HepG2 (cell line): ENCODE data around the gene ATP9B. TPM values are rescaled to one million over a fixed set of nuclear protein-coding genes. Genes with fewer than 3 reads are reported as not detected.

Source experiments
- ATAC-seq: fragments of 200-7000 bp; cut with Tn5 transposase; 3 replicates; pipeline ENCODE4 v1.9.1; 2020; ENCODE audit warnings: mild to moderate bottlenecking, moderate library complexity
- BruUV-seq: library from RNA; stranded (reverse); fragments of 400-500 nt; replicated peaks from 2 replicates; lab custom pipeline; 2021; lab: Mats Ljungman, UMichigan
- CTCF ChIA-PET: fragments of 300-600 bp; formaldehyde crosslinking; extraction: SDS; loops from one replicate; lab custom pipeline; 2021; ENCODE audit warnings: low total read pairs, inconsistent platforms, low intra/inter-chr PET ratio; lab: Yijun Ruan, JAX
- POLR2A ChIA-PET: fragments of 350-600 bp; sonication (Branson Sonifier 250); formaldehyde crosslinking; loops from one replicate; lab custom pipeline; 2020; ENCODE audit warnings: antibody characterized with exemption, inconsistent platforms; lab: Yijun Ruan, JAX
- DNase-seq: peaks from one replicate; pipeline ENCODE4 v3.0.0-alpha.2; 2015; ENCODE audit warnings: low spot score
- FAIRE-seq: peaks from 3 replicates; lab custom pipeline; 2011; peaks lifted over from hg19 to GRCh38; lab: Jason Lieb, UNC
- H2AFZ ChIP-seq: one replicate; pipeline ENCODE4 v1.6.1; 2011; ENCODE audit warnings: low read length, inconsistent platforms
- H3K27ac ChIP-seq: fragments of 300-600 bp; 3 replicates; pipeline ENCODE4 v1.8.0; 2011; ENCODE audit warnings: mixed run types, mild to moderate bottlenecking, mixed read lengths, low read length, inconsistent platforms; ENCODE audit not compliant: insufficient read depth; ENCODE audit errors: extremely low read length
- H3K27me3 ChIP-seq, 2 experiments: fragments of 200-600 bp in 1 of 2; 2 replicates in 1 of 2; 3 replicates in 1 of 2; pipeline versions ENCODE4 v1.6.0 to v1.8.0; 2011; ENCODE audit warnings: low read length in 2 of 2, mild to moderate bottlenecking in 2 of 2, moderate library complexity in 2 of 2, inconsistent platforms in 1 of 2; ENCODE audit not compliant: insufficient read depth in 2 of 2, control insufficient read depth in 1 of 2
- H3K36me3 ChIP-seq, 2 experiments: fragments of 200-600 bp in 1 of 2; replicated peaks in 1 of 2; 2 replicates in 1 of 2; 3 replicates in 1 of 2; pipeline versions ENCODE4 v1.5.1 to v1.8.0; 2011; ENCODE audit warnings: low read length in 2 of 2, inconsistent platforms in 1 of 2; ENCODE audit not compliant: insufficient read depth in 2 of 2, control insufficient read depth in 1 of 2
- H3K4me1 ChIP-seq: 2 replicates; pipeline ENCODE4 v1.5.1; 2012; ENCODE audit warnings: low read length, inconsistent platforms; ENCODE audit not compliant: insufficient read depth
- H3K4me2 ChIP-seq: 2 replicates; pipeline ENCODE4 v1.6.0; 2011; ENCODE audit warnings: low read depth, low read length, inconsistent platforms
- H3K4me3 ChIP-seq, 3 experiments: fragments of 200-600 bp in 1 of 3; sonication (generic), shearing (Covaris generic) in 1 of 3; replicated peaks in 1 of 3; 2 replicates each; pipeline ENCODE4 v1.5.1; 2011 to 2016; ENCODE audit warnings: low read length in 3 of 3, inconsistent platforms in 2 of 3, low read depth in 2 of 3, mild to moderate bottlenecking in 2 of 3, control low read depth in 1 of 3, mixed read lengths in 1 of 3; ENCODE audit not compliant: insufficient read depth in 1 of 3
- H3K79me2 ChIP-seq: one replicate; pipeline ENCODE4 v1.6.1; 2011; ENCODE audit warnings: low read length, inconsistent platforms; ENCODE audit not compliant: insufficient read depth
- H3K9ac ChIP-seq: 2 replicates; pipeline ENCODE4 v1.6.0; 2011; ENCODE audit warnings: mild to moderate bottlenecking, low read depth, low read length, inconsistent platforms; ENCODE audit not compliant: insufficient read depth
- H3K9me3 ChIP-seq: 2 replicates; pipeline ENCODE4 v1.5.1; 2012; ENCODE audit warnings: mild to moderate bottlenecking, low read length
- H4K20me1 ChIP-seq: 2 replicates; pipeline ENCODE4 v1.6.0; 2011; ENCODE audit warnings: inconsistent platforms, mild to moderate bottlenecking, low read length, moderate library complexity; ENCODE audit not compliant: insufficient read depth
- BORCS8-MEF2B ChIP-seq: sonication (generic); formaldehyde crosslinking; IDR thresholded peaks from 2 replicates; pipeline ENCODE4 v1.8.0; 2022; ENCODE audit warnings: mild to moderate bottlenecking, missing genetic modification reagents
- CREB1 ChIP-seq, 2 experiments: fragments of 450-650 bp in 1 of 2; IDR thresholded peaks; 2 replicates each; pipeline ENCODE4 v1.6.1; 2016 to 2017; ENCODE audit warnings: control low read depth in 1 of 2, mild to moderate bottlenecking in 1 of 2, missing compliant biosample characterization in 1 of 2, missing genetic modification characterization in 1 of 2
- DR1 ChIP-seq: sonication (generic); formaldehyde crosslinking; IDR thresholded peaks from 2 replicates; pipeline ENCODE4 v1.8.0; 2021; ENCODE audit warnings: mild to moderate bottlenecking, missing genetic modification reagents, inconsistent platforms
- MIER3 ChIP-seq: IDR thresholded peaks from 2 replicates; pipeline ENCODE4 v1.6.1; 2016; ENCODE audit warnings: missing compliant biosample characterization, borderline replicate concordance
- POGK ChIP-seq: sonication (generic); formaldehyde crosslinking; conservative IDR thresholded peaks from 2 replicates; pipeline ENCODE4 v1.8.0; 2022; ENCODE audit warnings: mild to moderate bottlenecking, moderate library complexity, missing genetic modification reagents
- RARA ChIP-seq: IDR thresholded peaks from 2 replicates; pipeline ENCODE4 v1.6.1; 2016; ENCODE audit warnings: missing genetic modification reagents, missing compliant biosample characterization
- RXRB ChIP-seq: IDR thresholded peaks from 2 replicates; pipeline ENCODE4 v1.6.1; 2016; ENCODE audit warnings: borderline replicate concordance, missing genetic modification reagents, missing compliant biosample characterization
- SPEN ChIP-seq: sonication (generic); formaldehyde crosslinking; IDR thresholded peaks from 2 replicates; pipeline ENCODE4 v1.5.1; 2020; ENCODE audit warnings: low read depth, mild to moderate bottlenecking, missing genetic modification reagents
- THAP7 ChIP-seq: sonication (generic); formaldehyde crosslinking; IDR thresholded peaks from 2 replicates; pipeline ENCODE4 v1.8.1; 2023; ENCODE audit warnings: mild to moderate bottlenecking, missing genetic modification reagents
- ZBTB1 ChIP-seq: sonication (generic); formaldehyde crosslinking; IDR thresholded peaks from 2 replicates; pipeline ENCODE4 v1.4.0; 2020; ENCODE audit warnings: missing genetic modification reagents, borderline replicate concordance
- ZBTB46 ChIP-seq: sonication (generic); formaldehyde crosslinking; IDR thresholded peaks from 2 replicates; pipeline ENCODE4 v1.4.0; 2020; ENCODE audit warnings: mild to moderate bottlenecking, missing genetic modification reagents, borderline replicate concordance
- ZNF256 ChIP-seq: sonication (generic); formaldehyde crosslinking; conservative IDR thresholded peaks from 2 replicates; pipeline ENCODE4 v1.4.0; 2020; ENCODE audit warnings: missing genetic modification reagents
- ZNF263 ChIP-seq: sonication (generic); formaldehyde crosslinking; IDR thresholded peaks from 2 replicates; pipeline ENCODE4 v1.4.0; 2020; ENCODE audit warnings: missing genetic modification reagents
- ZNF382 ChIP-seq: sonication (generic); formaldehyde crosslinking; IDR thresholded peaks from 2 replicates; pipeline ENCODE4 v1.5.0; 2020; ENCODE audit warnings: missing genetic modification reagents, mild to moderate bottlenecking, borderline replicate concordance
- ZNF441 ChIP-seq: sonication (generic); formaldehyde crosslinking; IDR thresholded peaks from 2 replicates; pipeline ENCODE4 v1.7.0; 2021; ENCODE audit warnings: missing genetic modification reagents, borderline replicate concordance
- ZNF510 ChIP-seq: sonication (generic); formaldehyde crosslinking; IDR thresholded peaks from 2 replicates; pipeline ENCODE4 v1.4.0; 2020; ENCODE audit warnings: low read depth, mild to moderate bottlenecking, missing genetic modification reagents
- ZNF788 ChIP-seq: sonication (generic); formaldehyde crosslinking; IDR thresholded peaks from 2 replicates; pipeline ENCODE4 v1.5.0; 2020; ENCODE audit warnings: mild to moderate bottlenecking, missing genetic modification reagents, borderline replicate concordance
- ZNF879 ChIP-seq: sonication (generic); formaldehyde crosslinking; IDR thresholded peaks from 2 replicates; pipeline ENCODE4 v1.8.1; 2023; ENCODE audit warnings: missing genetic modification reagents
- ZNF891 ChIP-seq: sonication (generic); formaldehyde crosslinking; IDR thresholded peaks from 2 replicates; pipeline ENCODE4 v1.5.0; 2020; ENCODE audit warnings: mild to moderate bottlenecking, missing genetic modification reagents
- WGBS: methylation state at CpG from one replicate; pipeline ENCODE4 v1.1.6; 2017; ENCODE audit warnings: low lambda C conversion rate; 5-methylcytosine and 5-hydroxymethylcytosine counted together
- in situ Hi-C: cut with HindIII; loops from 2 replicates; pipeline ENCODE4 v1.10.0; 2017; ENCODE audit warnings: low pct_unique_long_range_greater_than_20kb; ENCODE audit not compliant: extremely low pct_ligation_motif_present
- intact Hi-C: fragments of 100-400 bp; cut with micrococcal nuclease; formaldehyde crosslinking; loops from one replicate; pipeline ENCODE4 v1.10.0; 2022; ENCODE audit not compliant: unreplicated experiment
- polyA plus RNA-seq, 8 experiments: library from polyadenylated mRNA; depleted of rRNA in 3 of 8; stranded (reverse) in 7 of 8; unstranded in 1 of 8; fragments of >200 nt; fragmentation: Illumina TruSeq in 4 of 8; extraction: Trizol in 4 of 8; gene quantifications; 2 replicates each; pipeline versions ENCODE4 v1.2.1 to v1.2.3, GENCODE V29; 2011 to 2016; ENCODE audit warnings: low read depth in 4 of 8, missing spikeins in 1 of 8, mixed read lengths in 1 of 8; ENCODE audit not compliant: insufficient read depth in 1 of 8
- total RNA-seq, 5 experiments: library from RNA; depleted of rRNA; stranded (reverse); fragments of >200 nt; fragmentation: Illumina TruSeq; extraction: Trizol; gene quantifications; 2 replicates each; pipeline ENCODE4 v1.2.3, GENCODE V29; 2016; ENCODE audit warnings: low read depth in 1 of 5

The ATP9B gene
- total and polyA plus RNA-seq, 2 of the 13 experiments (the other 11 are each of a cell fraction or from before 2014, with no cell fraction given), result 10.8 to 11.3 TPM

- H3K36me3 ChIP-seq, result peaks cover 0 to 15% of the 10 kb centered on the region in 2 experiments; a peak in 2 of 5 replicates
- ChIA-PET CTCF (no interaction called here), POLR2A (no interaction called here)
- DNase-seq, result no peak
- no peak overlapping the region for H3K9ac ChIP-seq
- ATAC-seq, result no peak
- no peaks in the 10 kb centered on the region for H3K27me3 ChIP-seq
- no peak overlapping the region for H3K4me2 ChIP-seq
- no TSS peak for BruUV-seq
- H2AFZ ChIP-seq, result no peak overlapping the region
- no peak for FAIRE-seq
- H3K79me2 ChIP-seq, result no peaks in the 10 kb centered on the region
- whole genome bisulfite sequencing, result 98% methylated on average over 9 of the region's 9 CpGs
- TF ChIP-seq POGK (CRISPR knock-in tag), result no peak
- TF ChIP-seq SPEN (CRISPR knock-in tag), result no peak
- no peak for TF ChIP-seq ZNF263 (CRISPR knock-in tag)
- no peak for TF ChIP-seq RARA (CRISPR knock-in tag)
- TF ChIP-seq RXRB (CRISPR knock-in tag), result no peak
- no peak for TF ChIP-seq ZNF891 (CRISPR knock-in tag)
- TF ChIP-seq ZBTB46 (CRISPR knock-in tag), result no peak
- TF ChIP-seq ZNF788 (CRISPR knock-in tag), result no peak
- TF ChIP-seq MIER3 (CRISPR knock-in tag), result no peak
- TF ChIP-seq THAP7, result no peak
- TF ChIP-seq ZBTB1 (CRISPR knock-in tag), result no peak
- TF ChIP-seq CREB1 (IDR thresholded peaks at IDR 0.05), result no peak
- TF ChIP-seq CREB1 (CRISPR knock-in tag; IDR thresholded peaks at IDR 0.05), result no peak
- no peak for TF ChIP-seq DR1 (CRISPR knock-in tag)
- TF ChIP-seq ZNF382 (CRISPR knock-in tag), result no peak
- TF ChIP-seq ZNF879 (CRISPR knock-in tag), result no peak
- no peak for TF ChIP-seq BORCS8-MEF2B (CRISPR knock-in tag)
- no peak for TF ChIP-seq ZNF510
- no peak for TF ChIP-seq ZNF256
- TF ChIP-seq ZNF441 (CRISPR knock-in tag), result no peak
- no peaks in the 10 kb centered on the region for H3K4me1 ChIP-seq
- H3K4me3 ChIP-seq, result no peak overlapping the region
- intact Hi-C loops, result no loop called here
- H3K27ac ChIP-seq, result no peak overlapping the region
- H3K9me3 ChIP-seq, result no peaks in the 10 kb centered on the region
- H4K20me1 ChIP-seq, result no peaks in the 10 kb centered on the region
- in situ Hi-C loops, result no loop called here
Observed at GRCh38 chr18:79329786-79330185, 260.6 kb downstream of the ATP9B start.
